WTC11 (cell line): ENCODE data around the gene LY6G6F. TPM values are rescaled to one million over a fixed set of nuclear protein-coding genes. Genes with fewer than 3 reads are reported as not detected.

Source experiments
- ATAC-seq: fragments of 200-7000 bp; cut with Tn5 transposase; 2 replicates; pipeline ENCODE4 v1.10.0; 2021; ENCODE audit warnings: mild to moderate bottlenecking, moderate library complexity
- CTCF ChIA-PET: fragments of 300-600 bp; sonication (Branson Sonifier 250); formaldehyde crosslinking; loops from one replicate; lab custom pipeline; 2021; ENCODE audit warnings: antibody characterized with exemption; lab: Charles Lee
- POLR2A ChIA-PET: fragments of 350-600 bp; sonication (Branson Sonifier 250); formaldehyde crosslinking; loops from one replicate; lab custom pipeline; 2021; ENCODE audit warnings: antibody characterized with exemption; lab: Charles Lee
- DNase-seq: peaks from one replicate; pipeline ENCODE4 v3.0.0; 2021; ENCODE audit warnings: low spot score
- H3K27ac Mint-ChIP-seq: 2 replicates; pipeline ENCODE4 v1.8.0; 2021; ENCODE audit warnings: mixed read lengths
- H3K27me3 Mint-ChIP-seq: 2 replicates; pipeline ENCODE4 v1.8.0; 2021; ENCODE audit warnings: low read depth, mild to moderate bottlenecking, moderate library complexity, mixed read lengths
- H3K36me3 Mint-ChIP-seq: 2 replicates; pipeline ENCODE4 v1.8.0; 2021; ENCODE audit warnings: mixed read lengths
- H3K4me1 Mint-ChIP-seq: 2 replicates; pipeline ENCODE4 v1.8.0; 2022; ENCODE audit warnings: mixed read lengths
- H3K4me3 Mint-ChIP-seq: 2 replicates; pipeline ENCODE4 v1.8.0; 2021; ENCODE audit warnings: mild to moderate bottlenecking, moderate library complexity, mixed read lengths
- H3K9me3 Mint-ChIP-seq: 2 replicates; pipeline ENCODE4 v1.8.0; 2021; ENCODE audit warnings: mixed read lengths
- ATF1 ChIP-seq: sonication (generic); formaldehyde crosslinking; IDR thresholded peaks from 2 replicates; pipeline ENCODE4 v1.8.1; 2023; ENCODE audit warnings: mild to moderate bottlenecking, moderate library complexity, missing genetic modification reagents
- ATF6 ChIP-seq: sonication (generic); formaldehyde crosslinking; IDR thresholded peaks from 2 replicates; pipeline ENCODE4 v1.8.1; 2023; ENCODE audit warnings: mild to moderate bottlenecking, missing genetic modification reagents
- FOXP4 ChIP-seq: sonication (generic); formaldehyde crosslinking; IDR thresholded peaks from 2 replicates; pipeline ENCODE4 v1.8.0; 2022; ENCODE audit warnings: mild to moderate bottlenecking, missing genetic modification reagents
- NR2C2 ChIP-seq: sonication (generic); formaldehyde crosslinking; IDR thresholded peaks from 2 replicates; pipeline ENCODE4 v1.8.0; 2022; ENCODE audit warnings: mild to moderate bottlenecking, missing genetic modification reagents
- TEAD1 ChIP-seq: sonication (generic); formaldehyde crosslinking; IDR thresholded peaks from 2 replicates; pipeline ENCODE4 v1.8.0; 2022; ENCODE audit warnings: mild to moderate bottlenecking, missing genetic modification reagents
- TEAD4 ChIP-seq: sonication (generic); formaldehyde crosslinking; IDR thresholded peaks from 2 replicates; pipeline ENCODE4 v1.8.0; 2022; ENCODE audit warnings: mild to moderate bottlenecking, missing genetic modification reagents
- TP53 ChIP-seq: sonication (generic); formaldehyde crosslinking; IDR thresholded peaks from 2 replicates; pipeline ENCODE4 v1.8.1; 2023; ENCODE audit warnings: mild to moderate bottlenecking, missing genetic modification reagents
- ZNF423 ChIP-seq: fragments of 250-450 bp; sonication (Bioruptor Pico); IDR thresholded peaks from 2 replicates; pipeline ENCODE4 v2.1.2; 2022; ENCODE audit warnings: mild to moderate bottlenecking, moderate library complexity
- total RNA-seq: library from RNA; stranded (reverse); gene quantifications from 3 replicates; pipeline ENCODE4 v1.2.3, GENCODE V29; 2021
- TF ChIP-seq, protein P1 (sequence below): sonication (generic); formaldehyde crosslinking; IDR thresholded peaks from 2 replicates; pipeline ENCODE4 v1.8.1; 2022; ENCODE audit warnings: low read depth, missing genetic modification reagents, borderline replicate concordance
- TF ChIP-seq, protein P2 (sequence below): sonication (generic); formaldehyde crosslinking; IDR thresholded peaks from 2 replicates; pipeline ENCODE4 v1.8.1; 2022; ENCODE audit warnings: mild to moderate bottlenecking, missing genetic modification reagents, moderate library complexity, borderline replicate concordance
- TF ChIP-seq, protein P3 (sequence below): fragments of 250-450 bp; sonication (Bioruptor Pico); conservative IDR thresholded peaks from 2 replicates; pipeline ENCODE4 v1.9.0; 2021; ENCODE audit warnings: mild to moderate bottlenecking
- TF ChIP-seq, protein P4 (sequence below): sonication (generic); formaldehyde crosslinking; IDR thresholded peaks from 2 replicates; pipeline ENCODE4 v1.8.1; 2022; ENCODE audit warnings: missing genetic modification reagents, borderline replicate concordance

The LY6G6F gene
- total RNA-seq, 1 experiment from 2014 or later = not detected

DNA sequence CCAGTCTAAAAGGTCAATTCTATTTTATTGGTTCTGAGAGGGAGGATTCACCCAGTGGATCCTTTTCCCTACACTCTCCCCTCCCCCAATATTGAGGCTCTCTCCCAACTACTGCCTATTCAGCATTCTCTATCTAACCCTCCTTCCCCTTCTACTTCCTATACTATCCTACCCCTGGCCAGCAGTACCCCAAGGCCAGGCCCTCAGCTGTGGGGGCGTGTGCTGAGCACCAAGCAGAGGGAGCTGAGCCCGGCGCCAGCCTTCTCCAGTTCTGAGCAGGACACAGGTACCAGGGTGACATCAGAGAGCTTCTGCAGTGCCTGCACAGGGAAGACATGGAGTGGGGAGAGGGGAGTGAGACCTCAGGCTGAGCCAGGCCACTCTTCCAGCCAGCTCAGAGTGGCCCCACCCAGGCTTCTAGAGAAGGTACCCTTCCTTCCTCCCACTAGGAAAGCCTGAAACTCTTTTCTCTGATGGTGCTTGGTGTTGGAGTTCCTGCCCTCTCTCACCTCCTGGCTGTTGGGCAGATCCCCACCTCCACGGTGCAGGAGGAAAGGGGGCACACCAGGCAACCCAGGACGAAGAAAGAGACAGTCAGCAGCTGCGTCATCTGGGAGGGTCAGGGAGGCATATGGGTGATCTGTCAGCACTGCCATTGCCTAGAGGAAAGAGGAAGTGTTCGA lies 20.5 kb downstream of the LY6G6F start:
- TF ChIP-seq ZNF423 (no peak), NR2C2 (CRISPR knock-in tag) (no peak)
- Mint-ChIP-seq H3K36me3 (peaks cover 21% of the 10 kb centered on the region), H3K4me3 (no peak overlapping the region), H3K27me3 (no peaks in the 10 kb centered on the region), H3K9me3 (no peaks in the 10 kb centered on the region), H3K4me1 (peaks cover 16% of the 10 kb centered on the region), H3K27ac (no peak overlapping the region)
- DNase-seq = no peak
- CTCF ChIA-PET = interaction anchor here (0.9 to 4.0 kb wide), 2 partner anchors 43 to 103 kb away, joined by 8 to 66 read pairs; no protein-coding TSS in a partner anchor
- POLR2A ChIA-PET = interaction anchor here (0.6 to 3.6 kb wide), 2 partner anchors 12 to 13 kb away, joined by 4 to 32 read pairs; partner anchors contain the start of gene MSH5
- no peak for ATAC-seq

DNA sequence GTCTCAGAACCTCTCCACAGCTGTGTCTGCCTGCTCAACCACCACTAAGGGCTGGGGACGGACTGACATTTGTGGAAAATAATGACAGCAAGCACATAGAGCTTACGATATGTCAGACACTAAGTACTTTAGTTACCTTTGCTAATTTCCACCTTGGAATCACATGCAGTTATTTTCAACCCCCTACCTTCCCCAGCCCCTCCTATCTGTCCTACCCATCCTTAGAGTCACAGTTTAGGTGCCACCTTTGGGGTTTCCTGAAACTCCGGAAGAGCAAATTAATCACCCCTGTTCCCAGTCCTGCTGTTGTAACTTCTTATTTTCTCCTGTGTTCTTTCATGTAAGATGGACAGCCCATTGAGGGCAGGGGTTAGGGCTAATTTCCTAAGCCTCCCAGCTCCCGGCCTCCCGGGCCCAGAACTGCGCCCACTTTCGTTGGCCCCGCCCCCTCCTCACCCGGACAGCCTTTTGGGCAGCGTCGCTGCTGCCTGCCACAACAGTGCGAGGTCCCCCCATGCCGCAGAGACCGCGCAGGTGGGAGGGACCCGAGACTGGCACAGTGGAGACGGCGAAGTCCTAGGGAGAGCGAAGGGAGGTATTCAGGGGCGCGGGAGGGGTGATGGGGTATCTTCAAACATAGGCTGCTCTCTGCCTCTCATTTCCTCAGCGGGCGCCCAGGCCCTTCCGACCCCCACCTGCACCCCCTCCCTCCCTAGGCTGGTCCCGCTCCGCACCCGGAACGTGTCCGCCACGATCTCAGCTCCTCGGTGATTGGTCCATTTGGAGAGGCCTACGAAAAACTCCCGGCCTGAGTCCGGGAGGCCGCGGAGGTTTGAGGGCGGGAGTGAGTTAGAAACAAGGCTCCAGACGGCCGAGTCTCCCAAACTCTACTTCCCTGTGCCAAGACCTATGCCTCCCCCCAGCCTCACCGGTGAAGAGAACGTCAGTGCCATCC lies 21.3 kb downstream of the LY6G6F start:
- peaks cover 16% of the 10 kb centered on the region for H3K4me1 Mint-ChIP-seq
- POLR2A ChIA-PET = interaction anchor here (0.6 to 3.6 kb wide), 5 partner anchors 12 to 99 kb away, joined by 3 to 32 read pairs (median 4); partner anchors contain the start of genes C6orf47, HSPA1B and MSH5
- no peak for TF ChIP-seq TP53
- TF ChIP-seq, protein P1, sequence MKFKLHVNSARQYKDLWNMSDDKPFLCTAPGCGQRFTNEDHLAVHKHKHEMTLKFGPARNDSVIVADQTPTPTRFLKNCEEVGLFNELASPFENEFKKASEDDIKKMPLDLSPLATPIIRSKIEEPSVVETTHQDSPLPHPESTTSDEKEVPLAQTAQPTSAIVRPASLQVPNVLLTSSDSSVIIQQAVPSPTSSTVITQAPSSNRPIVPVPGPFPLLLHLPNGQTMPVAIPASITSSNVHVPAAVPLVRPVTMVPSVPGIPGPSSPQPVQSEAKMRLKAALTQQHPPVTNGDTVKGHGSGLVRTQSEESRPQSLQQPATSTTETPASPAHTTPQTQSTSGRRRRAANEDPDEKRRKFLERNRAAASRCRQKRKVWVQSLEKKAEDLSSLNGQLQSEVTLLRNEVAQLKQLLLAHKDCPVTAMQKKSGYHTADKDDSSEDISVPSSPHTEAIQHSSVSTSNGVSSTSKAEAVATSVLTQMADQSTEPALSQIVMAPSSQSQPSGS (CRISPR knock-in tag) = no peak
- no peak for TF ChIP-seq TEAD4 (CRISPR knock-in tag)
- TF ChIP-seq, protein P2, sequence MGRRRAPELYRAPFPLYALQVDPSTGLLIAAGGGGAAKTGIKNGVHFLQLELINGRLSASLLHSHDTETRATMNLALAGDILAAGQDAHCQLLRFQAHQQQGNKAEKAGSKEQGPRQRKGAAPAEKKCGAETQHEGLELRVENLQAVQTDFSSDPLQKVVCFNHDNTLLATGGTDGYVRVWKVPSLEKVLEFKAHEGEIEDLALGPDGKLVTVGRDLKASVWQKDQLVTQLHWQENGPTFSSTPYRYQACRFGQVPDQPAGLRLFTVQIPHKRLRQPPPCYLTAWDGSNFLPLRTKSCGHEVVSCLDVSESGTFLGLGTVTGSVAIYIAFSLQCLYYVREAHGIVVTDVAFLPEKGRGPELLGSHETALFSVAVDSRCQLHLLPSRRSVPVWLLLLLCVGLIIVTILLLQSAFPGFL (CRISPR knock-in tag) = no peak
- TF ChIP-seq, protein P3, sequence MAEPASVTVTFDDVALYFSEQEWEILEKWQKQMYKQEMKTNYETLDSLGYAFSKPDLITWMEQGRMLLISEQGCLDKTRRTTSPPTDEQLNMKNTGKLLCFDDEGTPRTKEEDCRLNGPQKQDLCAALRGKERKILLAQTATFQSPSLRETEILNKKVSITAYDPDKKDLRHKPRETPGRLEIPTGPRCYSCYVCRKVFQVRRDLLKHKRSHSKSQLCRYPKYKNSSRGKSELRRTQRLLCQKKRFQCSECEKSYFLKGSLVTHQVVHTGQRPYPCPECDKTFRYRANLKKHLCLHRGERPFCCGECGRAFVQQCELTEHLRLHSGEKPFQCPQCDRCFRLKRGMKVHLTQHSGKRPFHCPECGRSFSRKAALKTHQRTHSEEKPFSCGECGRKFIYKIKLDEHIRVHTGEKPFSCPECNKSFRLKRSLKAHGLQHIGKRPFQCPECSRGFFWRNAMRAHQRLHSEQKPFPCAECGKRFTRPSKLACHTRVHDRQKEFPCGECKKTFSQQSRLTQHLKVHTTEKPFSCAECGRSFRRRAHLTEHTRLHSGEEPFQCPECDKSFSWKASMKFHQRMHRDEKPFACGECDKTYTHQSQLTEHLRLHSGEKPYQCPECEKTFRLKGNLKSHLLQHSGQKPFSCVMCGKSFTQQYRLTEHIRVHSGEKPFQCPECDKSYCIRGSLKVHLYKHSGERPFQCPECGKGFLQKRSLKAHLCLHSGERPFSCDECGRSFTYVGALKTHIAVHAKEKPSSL (CRISPR knock-in tag) = no peak
- no peak for TF ChIP-seq FOXP4
- TF ChIP-seq TEAD1 (CRISPR knock-in tag) = no peak
- TF ChIP-seq, protein P4, sequence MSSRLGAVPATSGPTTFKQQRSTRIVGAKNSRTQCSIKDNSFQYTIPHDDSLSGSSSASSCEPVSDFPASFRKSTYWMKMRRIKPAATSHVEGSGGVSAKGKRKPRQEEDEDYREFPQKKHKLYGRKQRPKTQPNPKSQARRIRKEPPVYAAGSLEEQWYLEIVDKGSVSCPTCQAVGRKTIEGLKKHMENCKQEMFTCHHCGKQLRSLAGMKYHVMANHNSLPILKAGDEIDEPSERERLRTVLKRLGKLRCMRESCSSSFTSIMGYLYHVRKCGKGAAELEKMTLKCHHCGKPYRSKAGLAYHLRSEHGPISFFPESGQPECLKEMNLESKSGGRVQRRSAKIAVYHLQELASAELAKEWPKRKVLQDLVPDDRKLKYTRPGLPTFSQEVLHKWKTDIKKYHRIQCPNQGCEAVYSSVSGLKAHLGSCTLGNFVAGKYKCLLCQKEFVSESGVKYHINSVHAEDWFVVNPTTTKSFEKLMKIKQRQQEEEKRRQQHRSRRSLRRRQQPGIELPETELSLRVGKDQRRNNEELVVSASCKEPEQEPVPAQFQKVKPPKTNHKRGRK (CRISPR knock-in tag) = no peak
- no peak for TF ChIP-seq ATF1 (CRISPR knock-in tag)
- no peak for TF ChIP-seq ATF6 (CRISPR knock-in tag)
- DNase-seq (no peak), ATAC-seq (no peak)
- H3K27me3 Mint-ChIP-seq = no peaks in the 10 kb centered on the region
- peaks cover 27% of the 10 kb centered on the region for H3K36me3 Mint-ChIP-seq
- peak overlapping the region; percentile 93 for H3K4me3 Mint-ChIP-seq
- CTCF ChIA-PET = interaction anchor here (0.9 to 4.0 kb wide), 5 partner anchors 9 to 103 kb away, joined by 6 to 66 read pairs (median 11); partner anchors contain the start of gene ABHD16A
- H3K9me3 Mint-ChIP-seq = no peaks in the 10 kb centered on the region
- H3K27ac Mint-ChIP-seq = no peak overlapping the region
